ENCODE data around the gene G6PC1.
A peak's percentile ranks its signal among the peaks of the same experiment; 100 is the strongest.
"Not testable (repeated sequence)": the region's sequence is repeated elsewhere in the genome, so short reads cannot be mapped to it uniquely, and the experiment has no call there.

The G6PC1 gene

GRCh38 chr17:42853597-42853967 lies 47.0 kb upstream of the G6PC1 start:
- H3K4me1 ChIP-seq (ENCODE audit: control insufficient read depth in 1 of 2, insufficient read depth in 1 of 2, low read depth in 1 of 2, low read length in 1 of 2): peaks cover 8 to 11% of the 10 kb centered on the region in 2 experiments
- H3K36me3 ChIP-seq: no peaks in the 10 kb centered on the region
- no peak overlapping the region for H3K4me3 ChIP-seq (ENCODE audit: low read depth in 1 of 2, low read length in 1 of 2)

GRCh38 chr17:42853968-42854790 lies 46.4 kb upstream of the G6PC1 start:
- Histone ChIP-seq H3K4me3 (ENCODE audit: low read depth in 1 of 2, low read length in 1 of 2) (no peak overlapping the region), H3K36me3 (no peaks in the 10 kb centered on the region), H3K27me3 (no peaks in the 10 kb centered on the region), H3K9me3 (no peaks in the 10 kb centered on the region), H3K4me1 (ENCODE audit: control insufficient read depth in 1 of 2, insufficient read depth in 1 of 2, low read depth in 1 of 2, low read length in 1 of 2) (peaks cover 8 to 11% of the 10 kb centered on the region in 2 experiments), H3K27ac (no peak overlapping the region)
- TF ChIP-seq, protein P1, sequence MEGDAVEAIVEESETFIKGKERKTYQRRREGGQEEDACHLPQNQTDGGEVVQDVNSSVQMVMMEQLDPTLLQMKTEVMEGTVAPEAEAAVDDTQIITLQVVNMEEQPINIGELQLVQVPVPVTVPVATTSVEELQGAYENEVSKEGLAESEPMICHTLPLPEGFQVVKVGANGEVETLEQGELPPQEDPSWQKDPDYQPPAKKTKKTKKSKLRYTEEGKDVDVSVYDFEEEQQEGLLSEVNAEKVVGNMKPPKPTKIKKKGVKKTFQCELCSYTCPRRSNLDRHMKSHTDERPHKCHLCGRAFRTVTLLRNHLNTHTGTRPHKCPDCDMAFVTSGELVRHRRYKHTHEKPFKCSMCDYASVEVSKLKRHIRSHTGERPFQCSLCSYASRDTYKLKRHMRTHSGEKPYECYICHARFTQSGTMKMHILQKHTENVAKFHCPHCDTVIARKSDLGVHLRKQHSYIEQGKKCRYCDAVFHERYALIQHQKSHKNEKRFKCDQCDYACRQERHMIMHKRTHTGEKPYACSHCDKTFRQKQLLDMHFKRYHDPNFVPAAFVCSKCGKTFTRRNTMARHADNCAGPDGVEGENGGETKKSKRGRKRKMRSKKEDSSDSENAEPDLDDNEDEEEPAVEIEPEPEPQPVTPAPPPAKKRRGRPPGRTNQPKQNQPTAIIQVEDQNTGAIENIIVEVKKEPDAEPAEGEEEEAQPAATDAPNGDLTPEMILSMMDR (IDR thresholded peaks at IDR 0.05): no peak

More at GRCh38 chr17:42853597-42853967, 47.0 kb upstream of the G6PC1 start:
- no peaks in the 10 kb centered on the region for H3K27me3 ChIP-seq
- no peak overlapping the region for H3K27ac ChIP-seq
- TF ChIP-seq, protein P1 (IDR thresholded peaks at IDR 0.05): no peak
- no peaks in the 10 kb centered on the region for H3K9me3 ChIP-seq

DNA sequence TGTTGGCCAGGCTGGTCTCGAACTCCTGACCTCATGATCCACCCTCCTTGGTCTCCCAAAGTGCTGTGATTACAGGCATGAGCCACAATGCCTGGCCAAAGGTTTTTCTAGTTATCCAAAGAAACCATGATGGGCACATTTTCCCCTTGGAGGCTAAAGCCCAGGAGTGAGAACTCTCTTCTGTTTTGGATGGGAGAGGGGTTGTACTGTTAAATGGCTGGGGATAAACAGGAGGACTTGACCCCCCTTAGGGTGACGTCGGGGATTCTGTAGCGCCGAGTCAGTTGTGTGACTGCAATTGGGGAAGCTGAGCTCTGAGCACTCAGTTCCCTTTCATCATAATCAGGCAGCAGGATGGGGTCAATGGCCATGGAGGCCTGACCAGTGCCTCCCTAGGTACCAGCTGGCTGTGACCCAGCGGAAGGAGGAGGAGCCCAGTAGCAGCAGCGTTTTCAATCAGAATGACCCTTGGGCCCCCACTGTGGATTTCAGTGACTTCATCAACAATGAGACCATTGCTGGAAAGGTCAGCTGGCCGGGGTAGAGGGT lies 45.5 kb upstream of the G6PC1 start:
- TF ChIP-seq, protein P1 (IDR thresholded peaks at IDR 0.05): no peak
- Histone ChIP-seq H3K27ac (peak overlapping the region; percentile 44), H3K4me3 (ENCODE audit: low read depth in 1 of 2, low read length in 1 of 2) (no peak overlapping the region), H3K9me3 (no peaks in the 10 kb centered on the region), H3K27me3 (no peaks in the 10 kb centered on the region), H3K4me1 (ENCODE audit: control insufficient read depth in 1 of 2, insufficient read depth in 1 of 2, low read depth in 1 of 2, low read length in 1 of 2) (peaks cover 8 to 11% of the 10 kb centered on the region in 2 experiments), H3K36me3 (no peaks in the 10 kb centered on the region)

GRCh38 chr17:42856093-42856492 lies 44.5 kb upstream of the G6PC1 start:
- H3K36me3 ChIP-seq; H3K27ac ChIP-seq; H3K9me3 ChIP-seq; H3K27me3 ChIP-seq; H3K4me3 ChIP-seq (ENCODE audit: low read depth in 1 of 2, low read length in 1 of 2): not testable (repeated sequence)
- H3K4me1 ChIP-seq (ENCODE audit: control insufficient read depth in 1 of 2, insufficient read depth in 1 of 2, low read depth in 1 of 2, low read length in 1 of 2): peaks cover 8 to 11% of the 10 kb centered on the region in 2 experiments

DNA sequence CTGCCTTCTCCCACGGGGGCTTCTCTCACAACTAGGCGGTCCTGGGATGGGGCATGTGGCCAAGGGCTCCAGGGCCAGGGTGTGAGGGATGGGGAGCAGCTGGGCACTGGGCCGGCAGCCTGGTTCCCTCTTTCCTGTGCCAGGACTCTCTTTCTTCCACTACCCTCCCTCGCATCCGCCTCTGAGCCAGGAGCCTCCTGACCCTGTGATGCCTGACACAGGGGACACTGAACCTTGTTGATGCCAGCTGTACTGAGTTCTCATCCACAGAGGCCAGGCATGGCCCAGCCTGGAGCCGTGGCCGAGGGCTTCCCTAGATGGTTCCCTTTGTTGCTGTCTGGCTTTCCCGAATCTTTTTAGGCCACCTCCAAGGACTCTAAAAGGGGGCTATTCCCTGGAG lies 44.1 kb upstream of the G6PC1 start:
- H3K27me3 ChIP-seq; H3K4me3 ChIP-seq (ENCODE audit: low read depth in 1 of 2, low read length in 1 of 2); H3K27ac ChIP-seq; H3K36me3 ChIP-seq; H3K9me3 ChIP-seq: not testable (repeated sequence)
- H3K4me1 ChIP-seq (ENCODE audit: control insufficient read depth in 1 of 2, insufficient read depth in 1 of 2, low read depth in 1 of 2, low read length in 1 of 2): peaks cover 8 to 11% of the 10 kb centered on the region in 2 experiments

DNA sequence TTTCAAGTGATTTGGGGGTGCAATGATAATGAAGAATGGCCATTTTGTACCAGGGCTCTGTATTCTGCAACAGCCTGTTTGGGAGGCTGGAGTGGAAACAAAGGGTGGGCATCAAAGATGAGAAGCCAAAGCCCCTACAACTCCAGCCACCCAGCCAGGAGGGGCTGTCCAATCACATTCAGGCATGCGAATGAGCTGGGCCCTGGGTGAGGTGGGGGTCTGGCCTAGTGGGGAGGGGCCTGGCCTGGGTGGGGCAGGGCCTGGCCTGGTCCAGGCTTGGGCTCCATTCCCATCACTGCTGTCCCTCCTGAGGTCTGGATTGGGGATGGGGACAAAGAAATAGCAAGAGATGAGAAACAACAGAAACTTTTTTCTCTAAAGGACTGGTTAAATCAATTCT lies 43.2 kb upstream of the G6PC1 start:
- TF ChIP-seq, protein P1 (IDR thresholded peaks at IDR 0.05): no peak
- Histone ChIP-seq H3K27ac (no peak overlapping the region), H3K4me3 (ENCODE audit: low read depth in 1 of 2, low read length in 1 of 2) (no peak overlapping the region), H3K9me3 (no peaks in the 10 kb centered on the region), H3K27me3 (no peaks in the 10 kb centered on the region), H3K36me3 (no peaks in the 10 kb centered on the region), H3K4me1 (ENCODE audit: control insufficient read depth in 1 of 2, insufficient read depth in 1 of 2, low read depth in 1 of 2, low read length in 1 of 2) (peaks cover 8 to 11% of the 10 kb centered on the region in 2 experiments)

Measured in neutrophil (primary cell).